ENCODE results near the gene CLPTM1L.

- TF ChIP-seq POLR2AphosphoS5 (IDR thresholded peaks at IDR 0.05): no peak
- no peak for TF ChIP-seq CTCF (IDR thresholded peaks at IDR 0.05)
- no peak for TF ChIP-seq EP300 (IDR thresholded peaks at IDR 0.05; ENCODE audit: low read depth)
- TF ChIP-seq POLR2A (IDR thresholded peaks at IDR 0.05): no peak
Measured at GRCh38 chr5:1316588-1317340, 28.1 kb downstream of the CLPTM1L start.

All from transverse colon (tissue), 4 donors.